ENCODE results near the gene IGF1R.

IGF1R gene

GRCh38 chr15:98955961-98956723 lies 307.8 kb downstream of the IGF1R start:
- no peak for DNase-seq (ENCODE audit: low read depth in 2 of 2)
- TF ChIP-seq, protein P1, sequence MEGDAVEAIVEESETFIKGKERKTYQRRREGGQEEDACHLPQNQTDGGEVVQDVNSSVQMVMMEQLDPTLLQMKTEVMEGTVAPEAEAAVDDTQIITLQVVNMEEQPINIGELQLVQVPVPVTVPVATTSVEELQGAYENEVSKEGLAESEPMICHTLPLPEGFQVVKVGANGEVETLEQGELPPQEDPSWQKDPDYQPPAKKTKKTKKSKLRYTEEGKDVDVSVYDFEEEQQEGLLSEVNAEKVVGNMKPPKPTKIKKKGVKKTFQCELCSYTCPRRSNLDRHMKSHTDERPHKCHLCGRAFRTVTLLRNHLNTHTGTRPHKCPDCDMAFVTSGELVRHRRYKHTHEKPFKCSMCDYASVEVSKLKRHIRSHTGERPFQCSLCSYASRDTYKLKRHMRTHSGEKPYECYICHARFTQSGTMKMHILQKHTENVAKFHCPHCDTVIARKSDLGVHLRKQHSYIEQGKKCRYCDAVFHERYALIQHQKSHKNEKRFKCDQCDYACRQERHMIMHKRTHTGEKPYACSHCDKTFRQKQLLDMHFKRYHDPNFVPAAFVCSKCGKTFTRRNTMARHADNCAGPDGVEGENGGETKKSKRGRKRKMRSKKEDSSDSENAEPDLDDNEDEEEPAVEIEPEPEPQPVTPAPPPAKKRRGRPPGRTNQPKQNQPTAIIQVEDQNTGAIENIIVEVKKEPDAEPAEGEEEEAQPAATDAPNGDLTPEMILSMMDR (IDR thresholded peaks at IDR 0.05; ENCODE audit: low read depth, low read length): no peak
- H3K4me3 ChIP-seq (replicated peaks in 1 of 2; ENCODE audit: low read depth in 2 of 2, low read length in 2 of 2): no peak overlapping the region

GRCh38 chr15:98956796-98957553 lies 308.6 kb downstream of the IGF1R start:
- no peak overlapping the region for H3K4me3 ChIP-seq (replicated peaks in 1 of 2; ENCODE audit: low read depth in 2 of 2, low read length in 2 of 2)
- TF ChIP-seq, protein P1 (IDR thresholded peaks at IDR 0.05; ENCODE audit: low read depth, low read length): no peak
- DNase-seq (ENCODE audit: low read depth in 2 of 2): no peak

GRCh38 chr15:98957655-98958054 lies 309.3 kb downstream of the IGF1R start:
- DNase-seq (ENCODE audit: low read depth in 2 of 2): no peak
- H3K4me3 ChIP-seq (replicated peaks in 1 of 2; ENCODE audit: low read depth in 2 of 2, low read length in 2 of 2): no peak overlapping the region
- TF ChIP-seq, protein P1 (IDR thresholded peaks at IDR 0.05; ENCODE audit: low read depth, low read length): no peak

DNA sequence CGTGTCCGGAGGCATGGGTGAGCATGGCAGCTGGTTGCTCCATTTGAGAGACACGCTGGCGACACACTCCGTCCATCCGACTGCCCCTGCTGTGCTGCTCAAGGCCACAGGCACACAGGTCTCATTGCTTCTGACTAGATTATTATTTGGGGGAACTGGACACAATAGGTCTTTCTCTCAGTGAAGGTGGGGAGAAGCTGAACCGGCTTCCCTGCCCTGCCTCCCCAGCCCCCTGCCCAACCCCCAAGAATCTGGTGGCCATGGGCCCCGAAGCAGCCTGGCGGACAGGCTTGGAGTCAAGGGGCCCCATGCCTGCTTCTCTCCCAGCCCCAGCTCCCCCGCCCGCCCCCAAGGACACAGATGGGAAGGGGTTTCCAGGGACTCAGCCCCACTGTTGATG lies 309.7 kb downstream of the IGF1R start:
- H3K4me3 ChIP-seq (replicated peaks in 1 of 2; ENCODE audit: low read depth in 2 of 2, low read length in 2 of 2): no peak overlapping the region
- no peak for DNase-seq (ENCODE audit: low read depth in 2 of 2)
- TF ChIP-seq, protein P1 (IDR thresholded peaks at IDR 0.05; ENCODE audit: low read depth, low read length): no peak

DNA sequence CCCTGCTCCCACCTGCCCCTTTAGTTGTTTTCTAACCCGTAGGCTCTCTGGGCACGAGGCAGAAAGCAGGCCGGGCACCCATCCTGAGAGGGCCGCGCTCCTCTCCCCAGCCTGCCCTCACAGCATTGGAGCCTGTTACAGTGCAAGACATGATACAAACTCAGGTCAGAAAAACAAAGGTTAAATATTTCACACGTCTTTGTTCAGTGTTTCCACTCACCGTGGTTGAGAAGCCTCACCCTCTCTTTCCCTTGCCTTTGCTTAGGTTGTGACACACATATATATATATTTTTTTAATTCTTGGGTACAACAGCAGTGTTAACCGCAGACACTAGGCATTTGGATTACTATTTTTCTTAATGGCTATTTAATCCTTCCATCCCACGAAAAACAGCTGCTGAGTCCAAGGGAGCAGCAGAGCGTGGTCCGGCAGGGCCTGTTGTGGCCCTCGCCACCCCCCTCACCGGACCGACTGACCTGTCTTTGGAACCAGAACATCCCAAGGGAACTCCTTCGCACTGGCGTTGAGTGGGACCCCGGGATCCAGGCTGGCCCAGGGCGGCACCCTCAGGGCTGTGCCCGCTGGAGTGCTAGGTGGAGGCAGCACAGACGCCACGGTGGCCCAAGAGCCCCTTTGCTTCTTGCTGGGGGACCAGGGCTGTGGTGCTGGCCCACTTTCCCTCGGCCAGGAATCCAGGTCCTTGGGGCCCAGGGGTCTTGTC lies 310.7 kb downstream of the IGF1R start:
- no peak overlapping the region for H3K4me3 ChIP-seq (replicated peaks in 1 of 2; ENCODE audit: low read depth in 2 of 2, low read length in 2 of 2)
- DNase-seq (ENCODE audit: low read depth in 2 of 2): no peak
- TF ChIP-seq, protein P1 (IDR thresholded peaks at IDR 0.05; ENCODE audit: low read depth, low read length): no peak

DNA sequence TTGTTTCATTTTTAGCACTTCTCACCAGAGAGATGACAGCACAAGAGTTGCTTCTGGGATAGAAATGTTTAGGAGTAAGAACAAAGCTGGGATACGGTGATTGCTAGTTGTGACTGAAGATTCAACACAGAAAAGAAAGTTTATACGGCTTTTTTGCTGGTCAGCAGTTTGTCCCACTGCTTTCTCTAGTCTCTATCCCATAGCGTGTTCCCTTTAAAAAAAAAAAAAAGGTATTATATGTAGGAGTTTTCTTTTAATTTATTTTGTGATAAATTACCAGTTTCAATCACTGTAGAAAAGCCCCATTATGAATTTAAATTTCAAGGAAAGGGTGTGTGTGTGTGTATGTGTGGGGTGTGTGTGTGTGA lies 311.3 kb downstream of the IGF1R start:
- no peak for DNase-seq (ENCODE audit: low read depth in 2 of 2)
- TF ChIP-seq, protein P1 (IDR thresholded peaks at IDR 0.05; ENCODE audit: low read depth, low read length): no peak
- no peak overlapping the region for H3K4me3 ChIP-seq (replicated peaks in 1 of 2; ENCODE audit: low read depth in 2 of 2, low read length in 2 of 2)
